Uterus (tissue), 2 donors: Measurements from ENCODE around the gene L3MBTL1.

ENCODE experiments used
- CTCF ChIP-seq, 4 experiments: fragments of 200-600 bp in 2 of 4; fragments of 450-650 bp in 2 of 4; sonication (generic) in 2 of 4; IDR thresholded peaks; one replicate each; pipeline ENCODE4 v1.5.1; 2016 to 2019; ENCODE audit warnings: antibody characterized with exemption in 4 of 4, mild to moderate bottlenecking in 2 of 4, moderate library complexity in 1 of 4
- POLR2A ChIP-seq, 2 donors: fragments of 450-650 bp; IDR thresholded peaks; one replicate each; pipeline ENCODE4 v1.6.1; 2016; ENCODE audit warnings: antibody characterized with exemption in 2 of 2, mild to moderate bottlenecking in 1 of 2, moderate library complexity in 1 of 2

DNA sequence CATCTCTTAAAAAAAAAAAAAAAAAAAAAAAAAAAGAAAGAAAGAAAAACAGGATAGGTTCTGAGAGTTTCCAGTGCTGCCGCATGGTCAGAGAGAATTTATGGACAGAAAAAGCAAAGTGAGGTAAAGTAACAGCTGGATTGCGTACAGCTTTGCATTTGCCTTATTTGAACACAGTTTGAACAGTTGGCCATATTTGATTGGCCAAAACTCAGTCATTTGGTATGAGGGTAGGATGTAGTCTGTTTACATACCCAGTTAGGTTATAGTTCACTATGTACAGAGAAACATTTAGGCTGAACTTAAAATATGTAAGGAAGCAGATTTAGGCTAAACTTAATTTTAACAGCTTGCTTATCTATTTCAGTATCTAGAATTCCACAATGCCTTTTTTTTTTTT is 17.5 kb upstream of the L3MBTL1 start:
- TF ChIP-seq CTCF (IDR thresholded peaks at IDR 0.05) (no peak), POLR2A (IDR thresholded peaks at IDR 0.05) (no peak)
